ENCODE results near the gene URB2.
"Not testable (repeated sequence)": the region's sequence is repeated elsewhere in the genome, so short reads cannot be mapped to it uniquely, and the experiment has no call there.

URB2 gene

DNA sequence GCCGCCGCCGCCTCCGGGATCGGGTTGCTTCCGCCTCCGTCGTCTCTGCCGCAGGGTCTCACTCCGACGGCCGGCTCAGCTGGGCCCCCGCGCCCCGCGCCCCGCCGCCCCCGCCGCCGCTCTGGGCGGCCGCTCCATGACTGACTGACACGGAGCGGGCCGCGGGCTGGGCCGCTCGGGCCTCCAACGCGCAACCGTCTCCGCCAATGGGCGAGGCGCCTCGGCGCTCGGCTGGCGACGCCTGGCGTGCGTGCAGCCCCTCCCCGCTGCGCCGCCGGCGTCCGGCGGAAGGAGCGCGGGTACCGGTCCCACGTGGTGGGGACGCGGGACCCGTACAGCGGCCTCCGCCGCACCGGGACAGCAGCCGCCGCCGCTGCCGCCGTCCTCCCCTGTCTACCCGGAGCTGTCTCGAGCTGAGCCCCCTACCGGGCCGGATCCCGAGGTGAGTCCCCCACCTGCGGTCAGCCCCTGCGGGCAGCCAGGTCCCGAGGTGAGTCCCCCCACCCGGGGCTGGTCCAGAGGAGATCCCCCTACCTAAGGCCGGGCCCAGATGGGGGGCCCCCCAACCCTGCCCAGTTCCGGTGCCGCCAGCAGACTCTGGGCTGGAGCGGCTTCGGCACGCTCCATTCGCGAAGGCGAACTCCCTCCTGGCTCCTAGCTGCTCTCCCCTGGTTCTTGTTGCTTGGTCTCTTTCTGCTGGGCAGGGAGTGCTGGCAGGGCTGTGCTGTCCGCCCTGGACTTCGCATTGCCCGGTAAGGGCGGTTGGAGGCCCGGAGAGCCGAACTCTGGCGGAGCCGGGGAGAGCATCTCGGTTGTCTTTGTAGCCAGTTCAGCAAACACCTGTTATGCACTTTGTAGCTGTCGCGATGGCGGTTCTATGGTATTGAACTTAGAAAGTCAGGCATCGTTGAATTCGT is at the start of gene URB2, which contains the start of gene TAF5L:
TSS of gene URB2 (plus strand) at position 333 of the 917 bp plus-strand sequence. CDS start 1,387 bp downstream, outside the sequence.
TSS of gene TAF5L (minus strand) at position 208 of the 917 bp plus-strand sequence. CDS start 11,640 bp downstream, outside the sequence.
- peak; percentile 96 for DNase-seq

DNA sequence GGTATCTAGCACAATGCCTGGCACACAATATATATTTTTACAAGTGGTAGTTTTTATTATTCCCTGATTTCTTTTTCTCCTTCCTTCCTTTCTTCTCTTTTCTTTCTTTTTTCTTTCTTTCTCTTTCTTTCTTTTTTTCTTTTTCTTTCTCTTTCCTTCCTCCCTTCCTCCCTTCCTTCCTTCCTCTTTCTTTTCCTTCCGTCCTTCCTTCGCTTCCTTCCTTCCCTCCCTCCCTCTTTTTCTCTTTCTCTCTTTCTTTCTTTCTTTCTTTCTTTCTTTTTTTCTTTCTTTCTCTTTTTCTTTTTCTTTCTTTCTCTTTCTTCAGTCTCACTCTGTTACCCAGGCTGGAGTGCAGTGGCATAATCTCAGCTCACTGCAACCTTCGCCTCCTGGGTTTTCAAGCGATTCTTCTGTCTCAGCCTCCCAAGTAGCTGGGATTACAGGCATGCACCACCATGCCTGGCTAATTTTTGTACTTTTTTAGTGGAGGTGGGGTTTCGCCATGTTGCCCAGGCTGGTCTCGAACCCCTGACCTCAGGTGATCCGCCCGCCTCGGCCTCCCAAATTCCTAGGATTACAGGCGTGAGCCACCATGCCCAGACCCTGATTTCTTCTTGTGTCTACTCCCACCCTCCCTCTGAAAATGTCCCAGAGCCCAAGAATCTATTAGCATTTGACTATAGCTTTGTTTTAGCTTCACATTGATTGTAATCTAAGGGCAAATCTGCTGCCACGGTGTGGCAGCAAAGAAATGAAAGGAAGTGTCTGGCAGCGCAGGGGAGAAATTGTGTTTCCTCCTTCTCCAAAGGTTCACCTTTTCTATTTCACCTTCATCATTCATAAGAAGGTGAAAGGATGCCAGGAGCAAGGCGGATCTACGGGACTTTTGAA is 47.6 kb upstream of the URB2 start:
- no peak for DNase-seq

DNA sequence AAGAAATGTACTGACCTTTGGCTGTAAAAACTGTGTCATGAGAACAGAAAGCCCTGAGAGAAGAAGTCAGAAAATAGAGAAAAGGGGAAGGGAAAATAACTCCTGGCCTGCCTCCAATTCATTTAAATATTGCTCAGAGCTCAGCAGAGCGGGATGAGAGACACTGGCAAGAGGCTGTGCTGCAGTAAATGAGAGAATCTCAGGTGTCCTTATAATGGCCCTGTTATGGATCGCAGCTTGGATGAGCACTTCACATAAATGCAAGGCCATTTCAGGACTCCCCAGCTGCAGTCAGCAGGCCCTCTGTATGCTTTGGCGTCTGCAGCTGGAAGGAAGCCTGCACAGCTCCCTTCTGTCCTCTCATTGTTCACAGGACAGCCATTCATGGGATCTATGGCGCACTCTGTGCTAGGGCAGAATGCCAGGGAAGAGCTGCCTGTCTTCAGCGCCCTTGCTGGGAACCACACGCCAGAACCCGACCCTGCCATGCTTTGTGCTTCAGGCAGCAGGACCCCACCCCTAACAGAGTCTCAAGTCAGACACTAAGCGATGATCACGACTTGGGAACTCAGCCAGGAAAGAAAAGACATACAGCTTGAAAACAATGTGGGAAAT is 46.9 kb upstream of the URB2 start:
- peak; percentile 49 for DNase-seq

DNA sequence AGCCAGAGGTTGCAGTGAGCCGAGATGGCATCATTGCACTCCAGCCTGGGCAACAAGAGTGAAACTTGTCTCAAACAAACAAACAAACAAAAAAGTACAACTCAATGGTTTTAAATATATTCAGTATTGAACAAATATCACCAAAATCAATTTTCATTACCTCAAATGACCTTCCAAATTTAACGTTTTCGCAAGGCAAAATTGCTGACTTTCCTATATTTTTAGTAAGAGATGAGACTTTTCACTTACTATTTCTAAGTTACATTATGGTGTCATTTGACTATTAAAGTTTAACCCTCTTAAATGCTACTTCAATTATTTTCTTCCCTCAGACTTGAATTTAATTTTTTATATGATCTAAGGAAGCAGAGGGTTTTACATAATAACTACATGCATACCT is 44.6 kb upstream of the URB2 start:
- no peak for DNase-seq

DNA sequence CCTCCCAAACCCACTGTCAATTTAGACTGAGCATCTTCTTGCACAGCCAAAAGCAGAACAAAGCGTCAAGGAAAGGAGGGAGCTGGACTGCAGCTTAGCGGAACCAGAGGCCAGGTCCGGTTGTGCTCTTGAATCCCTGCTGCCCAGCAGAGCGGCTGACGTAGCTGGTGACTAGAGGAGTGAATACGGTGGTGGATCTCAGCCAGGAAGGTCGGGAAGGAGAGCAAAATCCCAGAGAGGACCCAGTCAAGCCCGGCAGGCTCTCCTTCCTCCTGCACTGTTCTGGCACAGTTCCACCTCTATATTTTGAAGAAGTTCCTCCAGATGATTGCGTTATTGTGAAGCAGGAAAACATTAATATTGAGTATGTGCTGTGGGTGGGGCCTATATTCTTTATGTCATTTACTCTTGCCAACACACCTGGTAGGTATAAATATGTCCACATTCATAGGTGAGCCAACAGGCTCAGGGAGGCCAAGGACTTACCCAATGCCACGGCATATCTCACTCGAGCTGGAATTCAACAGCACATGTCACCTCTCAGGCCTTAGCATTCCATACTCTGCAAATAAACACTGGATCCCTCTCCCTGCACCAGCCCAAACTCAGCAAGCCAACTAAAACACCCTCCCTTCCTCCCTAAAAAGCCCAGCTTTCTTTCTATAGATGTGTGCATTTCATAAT is 43.9 kb upstream of the URB2 start:
- DNase-seq = no peak

DNA sequence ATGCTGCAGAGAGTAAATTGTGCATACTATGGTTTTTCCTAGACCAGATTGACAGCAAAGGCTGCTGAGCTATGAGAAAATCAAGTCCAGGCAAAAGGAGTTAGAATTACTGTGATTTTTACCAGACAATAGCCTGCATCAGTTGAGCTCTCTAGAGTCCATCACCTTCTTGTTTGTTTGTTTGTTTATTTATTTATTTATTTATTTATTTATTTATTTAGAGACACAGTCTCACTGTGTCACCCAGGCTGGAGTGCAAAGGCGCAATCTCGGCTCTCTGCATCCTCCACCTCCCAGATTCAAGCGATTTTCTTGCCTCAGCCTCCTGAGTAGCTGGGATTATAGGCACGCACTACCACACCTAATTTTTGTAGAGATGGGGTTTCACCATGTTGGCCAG is 43.3 kb upstream of the URB2 start:
- DNase-seq = no peak

DNA sequence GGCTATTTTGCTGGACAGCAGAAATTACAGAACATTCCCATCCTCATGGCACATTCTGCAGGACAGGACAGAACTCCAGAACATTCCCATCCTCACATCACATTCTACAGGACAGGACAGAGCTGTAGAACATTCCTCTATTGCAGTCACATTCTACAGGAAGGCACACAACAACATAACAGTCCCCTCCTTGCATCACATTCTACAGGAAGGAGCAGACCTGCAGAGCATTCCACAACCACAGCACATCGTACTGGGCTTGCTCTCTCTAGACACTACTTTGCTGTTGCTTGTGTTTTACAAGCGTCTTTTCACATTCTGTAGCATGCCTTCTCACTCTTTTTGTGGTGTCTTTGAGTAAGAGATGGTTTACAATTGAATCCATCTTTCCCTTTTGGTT is 40.7 kb upstream of the URB2 start:
- no peak for DNase-seq

DNA sequence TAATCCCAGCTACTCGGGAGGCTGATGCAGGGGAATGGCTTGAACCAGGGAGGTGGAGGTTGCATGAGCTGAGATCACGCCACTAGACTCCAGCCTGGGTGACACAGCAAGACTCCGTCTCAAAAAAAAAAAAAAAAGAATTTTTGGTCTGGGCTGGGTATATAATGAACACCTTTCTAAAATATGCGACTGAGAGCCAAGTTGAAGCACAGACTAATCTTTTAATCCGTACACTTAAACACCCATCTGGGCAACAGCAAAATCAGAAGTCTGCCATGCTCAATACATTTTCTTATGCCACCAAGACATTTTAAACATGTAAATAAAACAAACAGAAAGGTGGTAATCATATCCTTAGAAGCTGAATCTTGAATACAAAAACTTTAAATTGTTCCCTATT is 35.9 kb upstream of the URB2 start:
- peak; percentile 68 for DNase-seq

DNA sequence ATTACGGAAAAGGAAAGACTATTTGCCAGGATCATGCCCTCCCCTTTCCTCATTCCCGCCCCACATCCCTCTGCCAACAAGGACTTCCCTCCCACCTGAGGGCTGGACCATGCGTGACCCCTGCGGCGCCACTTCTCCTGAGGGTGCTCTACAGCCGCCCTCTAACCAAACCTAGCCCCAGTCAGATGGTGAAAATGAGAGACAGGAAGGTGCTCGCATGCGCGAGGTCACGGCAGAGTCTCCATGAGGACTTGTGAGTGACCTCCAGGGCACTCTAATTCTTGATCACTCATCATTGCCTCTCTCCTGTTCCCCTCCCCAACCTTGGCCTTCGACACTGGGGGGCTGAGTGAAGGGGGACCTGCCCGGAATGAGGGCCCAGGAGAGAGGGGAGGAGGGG is 32.2 kb upstream of the URB2 start:
- DNase-seq = no peak

DNA sequence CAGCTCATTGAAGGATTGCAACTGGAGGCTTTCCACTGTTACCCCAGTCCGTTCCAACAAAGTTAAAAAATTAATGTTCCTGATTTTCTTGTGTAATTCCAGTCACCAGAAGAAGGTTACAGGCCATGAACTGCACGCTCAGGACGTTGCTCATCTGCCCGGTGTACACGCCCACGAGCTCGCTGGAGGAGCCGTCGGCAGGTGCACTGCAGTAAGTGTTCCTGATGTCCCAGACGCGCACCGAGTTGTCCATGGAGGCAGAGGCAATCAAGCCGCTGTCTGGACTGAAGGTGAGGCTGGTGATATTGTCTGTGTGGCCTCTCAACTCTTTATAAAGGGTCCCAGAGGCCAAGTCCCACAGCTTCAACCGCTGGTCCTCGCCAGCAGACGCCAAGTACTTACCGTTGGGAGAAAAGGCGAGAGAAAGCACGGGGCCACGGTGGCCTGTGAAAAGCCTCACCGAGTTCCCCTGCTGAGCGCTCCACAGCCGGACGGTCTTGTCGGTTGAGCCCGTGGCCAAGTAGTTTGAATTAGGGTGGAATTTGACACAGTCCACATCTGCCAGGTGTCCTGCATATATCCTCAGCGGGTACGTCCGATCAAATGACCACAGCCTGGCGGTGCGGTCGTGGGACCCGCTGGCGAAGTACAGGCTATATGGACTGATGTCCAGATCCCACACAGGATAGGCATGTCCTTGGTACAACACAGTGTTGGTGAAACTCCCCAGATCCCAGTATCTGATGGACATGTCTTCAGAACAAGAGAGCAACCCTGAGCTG is 31.6 kb upstream of the URB2 start:
- DNase-seq = no peak

DNA sequence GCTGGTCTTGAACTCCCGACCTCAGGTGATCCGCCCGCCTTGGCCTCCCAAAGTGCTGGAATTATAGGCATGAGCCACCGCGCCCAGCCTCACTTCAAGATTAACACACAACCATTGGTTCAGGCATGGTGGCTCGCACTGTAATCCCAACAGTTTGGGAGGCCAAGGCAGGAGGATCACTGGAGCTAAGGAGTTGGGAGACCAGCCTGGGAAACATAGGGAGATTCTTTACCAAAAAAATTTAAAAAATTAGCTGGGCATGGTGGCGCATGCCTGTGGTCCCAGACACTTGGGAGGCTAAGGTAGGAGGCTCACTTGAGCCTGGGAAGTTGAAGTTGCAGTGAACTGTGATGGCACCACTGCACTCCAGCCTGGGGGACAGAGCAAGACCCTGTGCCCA is 30.2 kb upstream of the URB2 start:
- not testable (repeated sequence) for DNase-seq

DNA sequence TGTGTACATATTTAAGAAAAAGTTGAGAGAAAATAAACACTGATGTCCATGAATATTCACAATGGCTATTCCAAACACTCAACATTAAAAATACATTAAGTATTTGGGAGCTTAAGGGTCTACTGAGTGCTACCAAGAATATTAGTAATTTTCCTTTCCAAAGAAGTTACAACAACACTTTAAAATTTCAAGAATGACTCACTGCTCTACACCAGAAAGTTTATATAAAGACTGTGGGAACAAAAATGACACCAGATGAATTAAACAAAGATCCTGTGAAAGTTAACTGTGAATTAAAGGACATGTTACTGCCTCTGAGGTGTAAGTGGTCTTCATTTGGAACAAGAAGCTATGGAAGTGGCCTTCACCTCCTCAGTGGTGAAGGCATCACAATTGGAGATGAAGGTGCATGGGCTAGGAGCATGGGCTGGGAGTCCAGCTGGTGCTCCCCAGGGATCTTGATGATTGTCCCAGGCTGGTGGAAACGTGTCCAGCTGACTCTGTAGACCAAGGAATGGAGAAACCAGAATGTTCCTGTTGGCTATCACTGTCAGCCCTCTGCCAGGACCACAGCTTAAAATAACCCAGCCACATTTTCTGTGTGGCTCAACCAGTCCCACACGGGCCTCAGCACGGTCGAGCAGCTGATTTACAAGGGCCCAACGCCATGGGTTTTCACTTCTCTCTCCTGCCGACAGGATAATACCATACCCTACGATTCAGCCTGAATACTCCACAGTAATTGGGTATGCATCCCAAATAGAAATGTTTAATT is 28.9 kb upstream of the URB2 start:
- no peak for DNase-seq

DNA sequence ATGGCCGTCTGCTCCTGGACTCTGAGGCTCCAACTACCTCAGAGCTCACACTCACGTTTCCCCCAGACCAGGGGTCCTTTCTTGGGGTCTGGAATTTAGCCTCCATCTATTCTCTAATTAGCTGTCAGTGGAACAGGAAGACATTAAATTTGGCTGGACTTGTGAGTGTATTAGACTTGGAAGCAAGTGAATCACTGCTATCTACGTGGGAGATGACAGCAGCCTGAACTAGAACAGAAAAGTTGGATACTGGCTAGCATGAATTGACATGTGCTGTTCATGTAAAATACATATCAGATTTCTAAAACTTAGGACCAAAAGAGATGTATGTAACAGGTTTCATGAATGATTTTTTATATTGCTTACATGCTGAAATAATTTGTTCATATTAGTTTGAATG is 28.2 kb upstream of the URB2 start:
- DNase-seq = no peak

DNA sequence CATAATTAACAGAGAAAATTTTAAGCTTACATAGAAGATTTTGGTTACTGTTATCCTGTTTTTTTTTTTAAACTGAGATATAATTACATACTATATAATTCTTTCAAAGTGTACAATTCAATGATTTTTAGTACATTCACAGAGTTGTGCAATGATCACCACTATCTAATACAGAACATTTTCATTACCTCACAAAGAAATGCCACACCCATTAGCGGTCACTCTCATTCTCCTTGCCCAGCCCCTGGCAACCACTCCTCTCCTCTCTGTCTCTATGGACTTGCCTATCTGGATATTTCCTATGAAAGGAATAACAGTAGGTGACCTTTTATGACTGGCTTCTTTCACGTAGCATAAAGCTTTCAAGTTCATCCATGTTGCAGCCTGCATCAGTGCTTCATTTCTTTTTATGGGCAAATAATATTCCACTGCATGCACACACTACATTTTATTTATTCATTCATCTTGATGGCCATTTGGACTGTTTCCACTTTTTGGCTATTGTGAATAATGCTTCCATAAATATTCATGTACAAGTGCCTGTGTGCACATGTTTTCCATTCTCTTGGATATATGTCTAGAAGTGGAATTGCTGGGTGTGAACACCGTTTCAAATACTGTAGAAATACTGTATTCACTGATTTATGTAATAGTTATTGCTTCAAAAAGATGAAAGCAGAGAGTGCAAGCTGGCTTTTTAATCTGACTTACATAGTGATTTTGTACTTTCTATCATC is 26.7 kb upstream of the URB2 start:
- DNase-seq = no peak

DNA sequence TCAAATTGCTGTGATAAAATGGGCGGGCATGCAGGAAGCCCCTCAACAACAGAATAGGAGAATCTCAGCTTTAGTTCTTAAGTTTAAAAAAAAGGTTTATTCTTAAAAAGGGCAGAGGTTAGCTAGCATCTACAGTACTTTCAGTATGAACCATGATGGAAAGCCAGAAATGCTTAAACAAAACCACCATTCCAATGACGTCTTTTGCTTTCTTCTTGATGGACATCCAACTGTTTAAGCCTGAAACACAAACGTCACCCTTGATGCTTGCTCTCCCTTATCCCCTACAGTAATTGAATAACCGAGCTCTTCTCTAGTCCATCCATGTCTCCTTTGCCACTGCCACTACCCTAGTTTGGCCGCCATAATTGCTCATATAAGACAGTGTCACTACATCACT is 25.8 kb upstream of the URB2 start:
- no peak for DNase-seq

DNA sequence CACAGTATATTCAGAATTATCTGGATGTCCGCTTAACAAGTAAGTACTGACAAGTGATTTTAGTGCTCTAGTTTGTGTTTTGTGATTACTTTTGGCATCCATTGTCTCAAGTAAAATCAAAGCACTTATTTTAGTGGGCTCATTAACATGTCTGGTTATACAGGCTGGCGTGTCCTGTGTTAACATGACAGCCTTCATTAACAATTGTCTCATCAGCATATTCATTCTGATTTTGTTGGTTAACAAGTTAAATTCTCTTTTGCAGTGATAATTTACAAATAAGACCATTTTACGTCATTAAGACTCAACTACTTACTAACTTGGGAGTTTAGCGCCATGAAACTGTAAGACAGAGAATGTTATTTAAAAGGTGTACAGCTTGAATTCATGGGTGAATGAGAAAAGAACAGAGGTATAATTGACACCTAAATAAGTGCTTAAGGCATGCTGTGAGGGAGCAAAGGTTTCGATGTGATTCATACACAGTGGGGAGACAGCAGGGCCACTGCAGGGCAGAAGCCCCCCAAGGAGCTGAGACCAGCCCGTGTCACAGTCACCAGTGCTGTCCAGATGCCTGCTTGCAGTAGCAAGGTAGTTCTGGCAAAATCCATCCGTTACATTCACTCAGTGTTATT is 22.6 kb upstream of the URB2 start:
- DNase-seq = no peak

DNA sequence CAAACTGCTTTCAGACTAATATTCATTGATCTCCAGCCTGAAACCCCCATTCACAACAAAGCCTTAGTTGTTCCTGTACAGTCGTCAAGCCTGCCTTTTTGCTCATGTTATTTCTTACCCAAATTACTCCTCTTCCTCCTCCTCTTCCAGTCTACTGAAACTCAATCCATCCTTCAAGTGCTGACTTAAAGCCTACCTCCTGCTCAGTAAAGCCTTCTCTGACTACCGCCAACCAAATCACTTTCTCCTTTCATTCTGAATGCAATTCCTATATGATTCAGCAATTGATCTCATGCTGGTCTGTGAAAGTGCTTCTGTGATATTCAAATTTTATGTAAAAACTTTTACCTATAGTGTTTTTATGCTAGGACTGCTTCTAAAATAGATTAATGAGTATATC is 18.7 kb upstream of the URB2 start:
- no peak for DNase-seq

DNA sequence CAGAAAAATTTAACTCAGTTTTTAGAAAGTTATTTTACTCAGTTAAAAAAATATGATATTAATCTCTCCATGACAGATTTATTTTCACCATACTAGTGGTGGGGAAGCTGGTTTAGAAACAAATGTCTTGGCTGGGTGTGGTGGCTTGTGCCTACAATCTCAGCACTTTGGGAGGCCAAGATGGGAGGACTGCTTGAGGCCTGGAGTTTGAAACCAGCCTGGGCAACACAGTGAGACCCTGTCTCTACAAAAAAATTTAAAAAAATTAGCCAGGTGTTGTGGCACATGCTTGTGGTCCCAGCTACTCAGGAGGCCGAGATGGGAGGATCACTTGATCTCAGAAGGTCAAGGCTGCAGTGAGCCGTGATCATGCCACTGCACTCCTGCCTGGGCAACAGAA is 17.5 kb upstream of the URB2 start:
- no peak for DNase-seq

DNA sequence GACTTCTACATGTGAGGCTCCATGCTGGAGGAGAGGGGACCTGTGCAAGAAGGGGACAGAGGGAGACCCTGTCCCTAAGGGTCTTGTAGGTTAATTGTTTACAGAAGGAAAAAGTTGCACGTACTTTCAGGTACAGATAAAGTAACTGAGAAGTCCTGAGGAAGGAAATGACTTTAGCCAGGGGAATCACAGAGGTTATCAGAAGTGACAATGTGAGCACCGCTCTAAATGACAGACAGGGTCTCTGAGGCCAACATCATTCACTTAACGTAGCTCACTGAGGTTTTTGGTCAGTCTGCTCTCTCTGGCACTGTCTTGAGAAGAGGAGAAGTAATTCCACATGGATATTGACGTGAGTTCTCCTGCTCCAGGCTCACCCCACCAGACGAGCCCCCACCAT is 12.1 kb upstream of the URB2 start:
- no peak for DNase-seq

DNA sequence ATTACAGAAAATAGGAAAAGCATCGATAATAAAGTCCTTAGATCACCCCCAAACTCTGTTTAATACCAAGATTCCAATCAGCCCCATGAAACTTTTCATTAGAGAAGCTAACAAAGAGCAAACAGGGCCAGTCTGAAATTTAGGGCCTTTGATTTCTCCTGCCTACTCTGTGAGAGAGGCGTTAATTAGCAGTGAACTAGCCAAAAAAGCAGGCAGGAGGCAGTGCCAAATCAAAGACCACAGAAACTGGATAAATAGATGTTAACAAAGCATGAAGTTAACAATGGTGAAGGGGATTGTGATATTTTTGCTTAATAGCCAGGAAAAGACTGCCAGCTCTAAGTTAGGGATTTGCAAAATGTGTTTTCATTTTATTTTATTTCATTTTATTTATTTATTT is 11.3 kb upstream of the URB2 start:
- no peak for DNase-seq

Measured in NCI-H82 (cell line).